Lower lobe of right lung (tissue), 2 donors: ENCODE measurements around the gene BCORL1. TPM values are rescaled to one million over a fixed set of nuclear protein-coding genes. Genes with fewer than 3 reads are reported as not detected.

Source experiments
- ATAC-seq, 2 donors: fragments of 200-7000 bp; cut with Tn5 transposase; one replicate each; pipeline ENCODE4 v1.9.1; 2020 to 2022; ENCODE audit warnings: mild to moderate bottlenecking in 2 of 2, moderate library complexity in 2 of 2
- DNase-seq: peaks from one replicate; pipeline ENCODE4 v3.0.0-alpha.2; 2020
- H3K27ac ChIP-seq: fragments of 200-600 bp; one replicate; pipeline ENCODE4 v1.8.0; 2022
- H3K27me3 ChIP-seq: fragments of 200-600 bp; one replicate; pipeline ENCODE4 v1.8.0; 2022; ENCODE audit warnings: low read depth
- H3K36me3 ChIP-seq: fragments of 200-600 bp; one replicate; pipeline ENCODE4 v1.8.0; 2022; ENCODE audit warnings: mild to moderate bottlenecking
- H3K4me1 ChIP-seq: fragments of 200-600 bp; one replicate; pipeline ENCODE4 v1.8.0; 2022
- H3K4me3 ChIP-seq: fragments of 200-600 bp; one replicate; pipeline ENCODE4 v1.8.0; 2022; ENCODE audit warnings: mild to moderate bottlenecking
- H3K9me3 ChIP-seq: fragments of 200-600 bp; one replicate; pipeline ENCODE4 v1.8.0; 2022
- CTCF ChIP-seq: fragments of 200-600 bp; IDR thresholded peaks from one replicate; pipeline ENCODE4 v1.8.0; 2022; ENCODE audit warnings: antibody characterized with exemption, mild to moderate bottlenecking
- intact Hi-C: fragments of 100-400 bp; cut with DNase I; formaldehyde crosslinking; loops from one replicate; pipeline ENCODE4 v1.11.0; 2022
- total RNA-seq: library from RNA; stranded (reverse); fragmentation: NEBNext Ultra II Directional; extraction: Animal tissue kit (Norgen Biotek cat#: 25700); gene quantifications from one replicate; pipeline ENCODE4 v1.2.1, GENCODE V29; 2021
- donor health status: DM: no; HTN: yes; CAD: no; lungs with severe emphysema.

BCORL1 gene
- total RNA-seq, 1 donor from 2014 or later, result 13.6 TPM

GRCh38 chrX:129934952-129935351, 47.5 kb upstream of the BCORL1 start:
- Histone ChIP-seq H3K27me3 (no peaks in the 10 kb centered on the region), H3K4me1 (no peaks in the 10 kb centered on the region), H3K36me3 (no peaks in the 10 kb centered on the region), H3K27ac (no peak overlapping the region), H3K9me3 (no peaks in the 10 kb centered on the region), H3K4me3 (no peak overlapping the region)
- intact Hi-C loops, result no loop called here
- DNase-seq, result no peak
- TF ChIP-seq CTCF, result no peak
- ATAC-seq, result no peak

- intact Hi-C loops, result no loop called here
- ATAC-seq, result no peak
Observed at GRCh38 chrX:129938081-129938480, 44.4 kb upstream of the BCORL1 start.

DNA sequence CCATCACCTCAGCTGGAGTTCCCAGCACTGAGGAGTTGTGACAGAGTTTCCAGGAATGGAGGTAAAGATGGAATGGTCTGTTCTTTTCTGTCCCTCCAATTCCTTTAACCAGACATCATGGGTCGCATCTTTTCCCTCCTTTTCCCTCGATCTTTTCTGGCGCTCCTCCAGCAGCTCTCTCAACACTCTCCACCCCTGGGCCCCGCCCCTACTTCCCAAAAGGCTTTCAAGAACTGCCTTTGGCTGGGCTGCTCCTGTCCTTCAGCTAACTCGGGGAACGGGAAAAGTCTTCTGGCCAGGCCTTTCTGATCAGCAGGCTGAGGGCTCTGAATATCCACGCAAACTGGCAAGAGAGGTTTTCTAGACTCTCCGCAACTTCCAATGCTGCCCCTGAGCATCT, 42.4 kb upstream of the BCORL1 start:
- H3K4me3 ChIP-seq, result no peak overlapping the region
- no peaks in the 10 kb centered on the region for H3K27me3 ChIP-seq
- DNase-seq (no peak), ATAC-seq (peak in 1 of 2 donors; percentile 16)
- H3K4me1 ChIP-seq, result no peaks in the 10 kb centered on the region
- no peaks in the 10 kb centered on the region for H3K36me3 ChIP-seq
- TF ChIP-seq CTCF, result no peak
- H3K9me3 ChIP-seq, result no peaks in the 10 kb centered on the region
- no peak overlapping the region for H3K27ac ChIP-seq
- intact Hi-C loops, result no loop called here

More at GRCh38 chrX:129938081-129938480, 44.4 kb upstream of the BCORL1 start:
- no peak for TF ChIP-seq CTCF
- Histone ChIP-seq H3K27ac (no peak overlapping the region), H3K4me1 (no peaks in the 10 kb centered on the region), H3K4me3 (no peak overlapping the region), H3K27me3 (no peaks in the 10 kb centered on the region), H3K36me3 (no peaks in the 10 kb centered on the region), H3K9me3 (no peaks in the 10 kb centered on the region)
- DNase-seq, result no peak

GRCh38 chrX:129940721-129941120, 41.7 kb upstream of the BCORL1 start:
- TF ChIP-seq CTCF, result no peak
- intact Hi-C loops, result no loop called here
- H3K27me3 ChIP-seq, result no peaks in the 10 kb centered on the region
- no peak overlapping the region for H3K4me3 ChIP-seq
- H3K4me1 ChIP-seq, result no peaks in the 10 kb centered on the region
- H3K36me3 ChIP-seq, result no peaks in the 10 kb centered on the region
- ATAC-seq (no peak), DNase-seq (no peak)
- no peak overlapping the region for H3K27ac ChIP-seq
- no peaks in the 10 kb centered on the region for H3K9me3 ChIP-seq

DNA sequence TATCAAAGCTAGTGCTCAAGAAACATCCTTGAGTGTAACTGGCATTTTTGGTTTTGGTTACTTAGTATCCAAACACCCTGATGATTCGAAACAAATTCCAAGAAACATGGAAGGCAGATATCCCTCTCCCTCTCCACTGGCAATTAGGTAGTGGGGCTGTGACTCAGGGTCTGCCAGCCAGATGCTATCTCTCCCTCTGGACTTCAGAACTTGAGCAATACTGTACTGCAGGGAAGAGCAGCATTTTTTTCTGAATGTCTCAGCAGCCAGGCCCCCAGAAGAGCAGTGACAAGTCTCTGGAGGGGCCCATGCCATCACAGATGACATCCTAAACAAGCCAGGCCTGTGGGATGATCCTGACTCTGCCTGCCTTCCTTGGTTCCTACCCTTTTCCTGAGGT, 37.3 kb upstream of the BCORL1 start:
- no peaks in the 10 kb centered on the region for H3K36me3 ChIP-seq
- intact Hi-C loops, result no loop called here
- no peak for ATAC-seq

More for the DNA sequence above, 37.3 kb upstream of the BCORL1 start:
- Histone ChIP-seq H3K27me3 (no peaks in the 10 kb centered on the region), H3K4me1 (no peaks in the 10 kb centered on the region), H3K9me3 (no peaks in the 10 kb centered on the region), H3K27ac (no peak overlapping the region), H3K4me3 (no peak overlapping the region)
- no peak for TF ChIP-seq CTCF
- DNase-seq, result no peak
